ENCODE measurements around the gene DRICH1.
"Not testable (repeated sequence)": the region's sequence is repeated elsewhere in the genome, so short reads cannot be mapped to it uniquely, and the experiment has no call there.

DNA sequence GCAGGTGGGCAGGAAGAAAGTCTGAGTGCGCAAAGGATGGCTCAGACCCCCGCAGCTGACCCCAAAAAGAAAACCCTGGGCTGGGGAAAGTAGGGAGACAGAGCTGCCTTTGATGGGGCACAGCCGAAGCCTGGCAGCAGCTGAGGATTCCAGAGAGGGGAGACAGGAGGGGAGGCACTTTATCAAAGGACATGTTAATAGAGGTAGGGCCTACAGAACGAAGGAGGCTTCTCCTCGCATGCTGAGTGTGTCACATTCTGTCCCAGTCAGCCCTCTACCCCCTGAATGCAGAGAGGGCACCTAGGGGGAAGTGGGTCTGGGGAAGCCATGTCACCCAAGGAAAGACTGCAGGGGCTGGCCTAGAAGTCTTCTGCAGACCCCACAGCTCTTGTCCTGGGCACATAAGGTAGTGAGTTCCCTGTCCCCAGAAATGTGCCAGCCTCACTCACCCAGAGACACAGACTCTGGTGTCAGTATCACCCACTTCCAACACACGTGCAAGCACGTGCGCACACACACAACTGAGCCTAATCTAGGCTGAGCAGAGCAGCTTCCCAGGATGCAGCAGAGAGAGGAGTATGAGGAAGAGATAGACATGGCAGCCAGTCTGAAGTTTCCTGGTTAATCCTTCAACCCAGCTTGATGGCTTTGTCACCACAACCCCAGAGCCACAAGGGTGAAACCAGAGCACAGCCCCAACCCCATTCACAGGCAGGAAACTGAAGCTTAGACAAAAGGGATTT is 40.4 kb upstream of the DRICH1 start:
- not testable (repeated sequence) for TF ChIP-seq POLR2A (IDR thresholded peaks at IDR 0.05)
- TF ChIP-seq, protein P1, sequence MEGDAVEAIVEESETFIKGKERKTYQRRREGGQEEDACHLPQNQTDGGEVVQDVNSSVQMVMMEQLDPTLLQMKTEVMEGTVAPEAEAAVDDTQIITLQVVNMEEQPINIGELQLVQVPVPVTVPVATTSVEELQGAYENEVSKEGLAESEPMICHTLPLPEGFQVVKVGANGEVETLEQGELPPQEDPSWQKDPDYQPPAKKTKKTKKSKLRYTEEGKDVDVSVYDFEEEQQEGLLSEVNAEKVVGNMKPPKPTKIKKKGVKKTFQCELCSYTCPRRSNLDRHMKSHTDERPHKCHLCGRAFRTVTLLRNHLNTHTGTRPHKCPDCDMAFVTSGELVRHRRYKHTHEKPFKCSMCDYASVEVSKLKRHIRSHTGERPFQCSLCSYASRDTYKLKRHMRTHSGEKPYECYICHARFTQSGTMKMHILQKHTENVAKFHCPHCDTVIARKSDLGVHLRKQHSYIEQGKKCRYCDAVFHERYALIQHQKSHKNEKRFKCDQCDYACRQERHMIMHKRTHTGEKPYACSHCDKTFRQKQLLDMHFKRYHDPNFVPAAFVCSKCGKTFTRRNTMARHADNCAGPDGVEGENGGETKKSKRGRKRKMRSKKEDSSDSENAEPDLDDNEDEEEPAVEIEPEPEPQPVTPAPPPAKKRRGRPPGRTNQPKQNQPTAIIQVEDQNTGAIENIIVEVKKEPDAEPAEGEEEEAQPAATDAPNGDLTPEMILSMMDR (IDR thresholded peaks at IDR 0.05): not testable (repeated sequence)
